Esophagus squamous epithelium (tissue), 4 donors: ENCODE measurements around the gene MORN3.

ENCODE experiments used
- POLR2A ChIP-seq, 4 donors: fragments of 450-650 bp; IDR thresholded peaks; one replicate each; pipeline ENCODE4 v1.6.1; 2017; ENCODE audit warnings: antibody characterized with exemption in 4 of 4, mild to moderate bottlenecking in 4 of 4, moderate library complexity in 3 of 4
- TF ChIP-seq, protein P1 (sequence below), 6 experiments: fragments of 450-650 bp in 4 of 6; fragments of 200-600 bp in 2 of 6; sonication (generic) in 2 of 6; IDR thresholded peaks; one replicate each; pipeline ENCODE4 v1.5.1; 2016 to 2019; ENCODE audit warnings: antibody characterized with exemption in 6 of 6, mild to moderate bottlenecking in 4 of 6, moderate library complexity in 4 of 6

GRCh38 chr12:121628037-121628436 lies 41.4 kb downstream of the MORN3 start:
- TF ChIP-seq, protein P1, sequence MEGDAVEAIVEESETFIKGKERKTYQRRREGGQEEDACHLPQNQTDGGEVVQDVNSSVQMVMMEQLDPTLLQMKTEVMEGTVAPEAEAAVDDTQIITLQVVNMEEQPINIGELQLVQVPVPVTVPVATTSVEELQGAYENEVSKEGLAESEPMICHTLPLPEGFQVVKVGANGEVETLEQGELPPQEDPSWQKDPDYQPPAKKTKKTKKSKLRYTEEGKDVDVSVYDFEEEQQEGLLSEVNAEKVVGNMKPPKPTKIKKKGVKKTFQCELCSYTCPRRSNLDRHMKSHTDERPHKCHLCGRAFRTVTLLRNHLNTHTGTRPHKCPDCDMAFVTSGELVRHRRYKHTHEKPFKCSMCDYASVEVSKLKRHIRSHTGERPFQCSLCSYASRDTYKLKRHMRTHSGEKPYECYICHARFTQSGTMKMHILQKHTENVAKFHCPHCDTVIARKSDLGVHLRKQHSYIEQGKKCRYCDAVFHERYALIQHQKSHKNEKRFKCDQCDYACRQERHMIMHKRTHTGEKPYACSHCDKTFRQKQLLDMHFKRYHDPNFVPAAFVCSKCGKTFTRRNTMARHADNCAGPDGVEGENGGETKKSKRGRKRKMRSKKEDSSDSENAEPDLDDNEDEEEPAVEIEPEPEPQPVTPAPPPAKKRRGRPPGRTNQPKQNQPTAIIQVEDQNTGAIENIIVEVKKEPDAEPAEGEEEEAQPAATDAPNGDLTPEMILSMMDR (IDR thresholded peaks at IDR 0.05): no peak
- no peak for TF ChIP-seq POLR2A (IDR thresholded peaks at IDR 0.05)
